Vagina (tissue), 2 donors: ENCODE measurements around the gene SCMH1.

Experiments
- POLR2AphosphoS5 ChIP-seq, 2 donors: sonication (generic); formaldehyde crosslinking; IDR thresholded peaks; one replicate each; pipeline ENCODE4 v1.9.0; 2017; ENCODE audit warnings: antibody characterized with exemption in 2 of 2, mild to moderate bottlenecking in 2 of 2, low read depth in 1 of 2; ENCODE audit not compliant: insufficient read depth in 1 of 2
- TF ChIP-seq, protein P1 (sequence below), 3 experiments: fragments of 450-650 bp in 2 of 3; fragments of 200-600 bp in 1 of 3; sonication (generic) in 1 of 3; IDR thresholded peaks; one replicate each; pipeline ENCODE4 v1.5.1; 2017 to 2019; ENCODE audit warnings: antibody characterized with exemption in 3 of 3, mild to moderate bottlenecking in 2 of 3, moderate library complexity in 2 of 3

DNA sequence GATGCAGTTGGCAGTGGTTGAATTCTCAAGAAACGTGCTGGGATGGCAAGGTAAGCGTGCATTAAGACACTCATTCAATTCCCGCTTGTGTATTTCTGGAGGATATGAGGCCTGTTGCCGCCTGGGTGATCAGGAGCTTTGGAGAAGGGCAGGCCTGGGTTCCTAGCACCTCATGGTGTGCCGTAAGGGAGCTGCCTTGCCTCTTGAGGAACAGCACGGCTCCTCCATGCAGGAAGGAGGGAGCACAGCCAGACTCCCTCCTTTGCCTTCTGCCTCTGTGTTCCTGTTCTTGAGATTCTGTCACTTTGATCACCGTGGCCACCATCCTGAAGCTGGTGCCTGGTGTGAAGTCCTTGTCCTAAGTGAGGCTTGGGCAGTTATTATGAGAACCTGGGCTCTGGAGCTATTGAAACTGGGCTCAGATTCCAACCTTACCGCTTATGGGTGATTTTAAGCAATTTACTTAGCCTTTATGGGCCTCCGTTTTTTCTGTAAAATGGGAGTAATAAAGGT, 238.9 kb downstream of the SCMH1 start:
- no peak for TF ChIP-seq POLR2AphosphoS5 (IDR thresholded peaks at IDR 0.05; ENCODE audit: insufficient read depth in 1 of 2, low read depth in 1 of 2)
- TF ChIP-seq, protein P1, sequence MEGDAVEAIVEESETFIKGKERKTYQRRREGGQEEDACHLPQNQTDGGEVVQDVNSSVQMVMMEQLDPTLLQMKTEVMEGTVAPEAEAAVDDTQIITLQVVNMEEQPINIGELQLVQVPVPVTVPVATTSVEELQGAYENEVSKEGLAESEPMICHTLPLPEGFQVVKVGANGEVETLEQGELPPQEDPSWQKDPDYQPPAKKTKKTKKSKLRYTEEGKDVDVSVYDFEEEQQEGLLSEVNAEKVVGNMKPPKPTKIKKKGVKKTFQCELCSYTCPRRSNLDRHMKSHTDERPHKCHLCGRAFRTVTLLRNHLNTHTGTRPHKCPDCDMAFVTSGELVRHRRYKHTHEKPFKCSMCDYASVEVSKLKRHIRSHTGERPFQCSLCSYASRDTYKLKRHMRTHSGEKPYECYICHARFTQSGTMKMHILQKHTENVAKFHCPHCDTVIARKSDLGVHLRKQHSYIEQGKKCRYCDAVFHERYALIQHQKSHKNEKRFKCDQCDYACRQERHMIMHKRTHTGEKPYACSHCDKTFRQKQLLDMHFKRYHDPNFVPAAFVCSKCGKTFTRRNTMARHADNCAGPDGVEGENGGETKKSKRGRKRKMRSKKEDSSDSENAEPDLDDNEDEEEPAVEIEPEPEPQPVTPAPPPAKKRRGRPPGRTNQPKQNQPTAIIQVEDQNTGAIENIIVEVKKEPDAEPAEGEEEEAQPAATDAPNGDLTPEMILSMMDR (IDR thresholded peaks at IDR 0.05), result no peak
